SK-N-SH (cell line): ENCODE data around the gene IMPA2. TPM values are rescaled to one million over a fixed set of nuclear protein-coding genes. Genes with fewer than 3 reads are reported as not detected.
"Not testable (repeated sequence)": the region's sequence is repeated elsewhere in the genome, so short reads cannot be mapped to it uniquely, and the experiment has no call there.

Experiments
- CTCF ChIA-PET: fragments of 300-600, 350-600 bp; formaldehyde crosslinking; extraction: SDS; loops from one replicate; lab custom pipeline; 2021; lab: Yijun Ruan, JAX
- POLR2A ChIA-PET: fragments of 350-600 bp; sonication (Branson Sonifier 250); formaldehyde crosslinking; extraction: SDS; loops from one replicate; lab custom pipeline; 2020; ENCODE audit warnings: antibody characterized with exemption, inconsistent platforms; lab: Yijun Ruan, JAX
- DNase-seq: peaks from one replicate; pipeline ENCODE4 v3.0.0; 2012
- H2AFZ ChIP-seq: fragments of 200-600 bp; sonication (generic); 2 replicates; pipeline ENCODE4 v1.8.1; 2016; ENCODE audit warnings: antibody characterized with exemption, mild to moderate bottlenecking, low read depth
- H3F3A ChIP-seq: fragments of 200-600 bp; sonication (generic); replicated peaks from 2 replicates; pipeline ENCODE3; 2016; ENCODE audit warnings: antibody characterized with exemption, mild to moderate bottlenecking; ENCODE audit not compliant: insufficient read depth
- H3K27ac ChIP-seq, 2 experiments: fragments of 200-500 bp in 1 of 2; fragments of 200-600 bp in 1 of 2; sonication (Bioruptor generic) in 1 of 2; sonication (generic), shearing (Covaris generic) in 1 of 2; 2 replicates each; pipeline versions ENCODE4 v1.5.1 to v1.6.1; 2014 to 2016; ENCODE audit warnings: low read depth in 2 of 2, inconsistent platforms in 1 of 2, low read length in 1 of 2, mild to moderate bottlenecking in 1 of 2, mixed read lengths in 1 of 2
- H3K27me3 ChIP-seq: fragments of 200-600 bp; sonication (generic), shearing (Covaris generic); 2 replicates; pipeline ENCODE4 v1.6.1; 2016; ENCODE audit warnings: mixed run types; ENCODE audit not compliant: insufficient read depth
- H3K36me3 ChIP-seq, 2 experiments: fragments of 200-500 bp in 1 of 2; fragments of 200-600 bp in 1 of 2; sonication (Bioruptor generic) in 1 of 2; sonication (generic) in 1 of 2; replicated peaks in 1 of 2; 2 replicates each; pipeline versions ENCODE3 to v1.5.1; 2014 to 2016; ENCODE audit warnings: low read length in 1 of 2, mild to moderate bottlenecking in 1 of 2; ENCODE audit not compliant: insufficient read depth in 2 of 2, control insufficient read depth in 1 of 2
- H3K4me1 ChIP-seq, 2 experiments: fragments of 200-500 bp in 1 of 2; fragments of 200-600 bp in 1 of 2; sonication (Bioruptor generic) in 1 of 2; sonication (generic), shearing (Covaris generic) in 1 of 2; 2 replicates each; pipeline versions ENCODE4 v1.5.1 to v1.6.1; 2014 to 2016; ENCODE audit warnings: low read depth in 1 of 2, low read length in 1 of 2, mixed run types in 1 of 2; ENCODE audit not compliant: insufficient read depth in 2 of 2, control insufficient read depth in 1 of 2
- H3K4me2 ChIP-seq: fragments of 200-600 bp; sonication (generic), shearing (Covaris generic); 2 replicates; pipeline ENCODE4 v1.6.1; 2017; ENCODE audit warnings: mixed run types
- H3K4me3 ChIP-seq, 2 experiments: fragments of 200-500 bp in 1 of 2; fragments of 200-600 bp in 1 of 2; sonication (Bioruptor generic) in 1 of 2; sonication (generic), shearing (Covaris generic) in 1 of 2; 2 replicates each; pipeline versions ENCODE4 v1.5.1 to v1.8.1; 2014 to 2016; ENCODE audit warnings: low read depth in 2 of 2, inconsistent platforms in 1 of 2, low read length in 1 of 2, mild to moderate bottlenecking in 1 of 2, mixed read lengths in 1 of 2, moderate library complexity in 1 of 2
- H3K79me2 ChIP-seq: fragments of 200-600 bp; sonication (generic); 2 replicates; pipeline ENCODE4 v1.8.1; 2017; ENCODE audit warnings: mild to moderate bottlenecking; ENCODE audit not compliant: insufficient read depth
- H3K9ac ChIP-seq: fragments of 200-600 bp; sonication (generic); 2 replicates; pipeline ENCODE4 v1.6.1; 2017; ENCODE audit warnings: mixed run types
- H3K9me2 ChIP-seq: fragments of 200-600 bp; sonication (generic); 2 replicates; pipeline ENCODE4 v1.6.1; 2017; ENCODE audit warnings: mixed run types
- H3K9me3 ChIP-seq: fragments of 200-600 bp; sonication (generic); 2 replicates; pipeline ENCODE4 v1.6.1; 2017; ENCODE audit warnings: mixed run types, mild to moderate bottlenecking, moderate library complexity
- H4K20me1 ChIP-seq: fragments of 200-600 bp; sonication (generic); 2 replicates; pipeline ENCODE4 v1.6.1; 2017; ENCODE audit warnings: mild to moderate bottlenecking, mixed run types; ENCODE audit not compliant: insufficient read depth
- FOSL2 ChIP-seq: IDR thresholded peaks from 2 replicates; pipeline ENCODE4 v1.4.0; 2012; ENCODE audit warnings: low read depth, mild to moderate bottlenecking, moderate library complexity, borderline replicate concordance
- FOXJ3 ChIP-seq: sonication (generic); formaldehyde crosslinking; IDR thresholded peaks from 2 replicates; pipeline ENCODE4 v1.5.1; 2020; ENCODE audit warnings: mild to moderate bottlenecking, missing genetic modification reagents
- FOXM1 ChIP-seq: IDR thresholded peaks from 2 replicates; pipeline ENCODE4 v1.4.0; 2012; ENCODE audit warnings: low read depth, mild to moderate bottlenecking
- GABPA ChIP-seq: IDR thresholded peaks from 2 replicates; pipeline ENCODE4 v1.4.0; 2012; ENCODE audit warnings: low read depth, mild to moderate bottlenecking
- NRF1 ChIP-seq: IDR thresholded peaks from 2 replicates; pipeline ENCODE4 v1.6.1; 2012; ENCODE audit warnings: low read depth, mild to moderate bottlenecking, low read length
- POLR2AphosphoS5 ChIP-seq: IDR thresholded peaks from 2 replicates; pipeline ENCODE4 v1.6.1; 2012; ENCODE audit warnings: low read depth, low read length
- RCOR1 ChIP-seq: fragments of 150-350 bp; IDR thresholded peaks from 2 replicates; pipeline ENCODE4 v1.6.1; 2017; ENCODE audit warnings: antibody characterized with exemption, low read length
- REST ChIP-seq: IDR thresholded peaks from 2 replicates; pipeline ENCODE4 v1.6.1; 2012; ENCODE audit warnings: mild to moderate bottlenecking, low read depth, low read length, moderate library complexity
- SIN3A ChIP-seq: IDR thresholded peaks from 2 replicates; pipeline ENCODE4 v1.6.1; 2012; ENCODE audit warnings: low read depth, mild to moderate bottlenecking, low read length, moderate library complexity, borderline replicate concordance
- WGBS: methylation state at CpG from one replicate; pipeline ENCODE4 v1.1.6; 2017; ENCODE audit warnings: low lambda C conversion rate; 5-methylcytosine and 5-hydroxymethylcytosine counted together
- polyA plus RNA-seq, 3 experiments: library from polyadenylated mRNA; depleted of rRNA; stranded (reverse); fragments of >200 nt; gene quantifications; 2 replicates each; pipeline ENCODE4 v1.2.3, GENCODE V29; 2012
- TF ChIP-seq, protein P1 (sequence below): IDR thresholded peaks from 2 replicates; pipeline ENCODE4 v1.4.0; 2012; ENCODE audit warnings: low read depth, borderline replicate concordance

IMPA2 gene
- polyA plus RNA-seq, 1 of the 3 experiments (the other 2 are of a cell fraction) = 0.18 TPM

GRCh38 chr18:11944252-11944651 is 37.1 kb upstream of the IMPA2 start (continued):
- TF ChIP-seq REST (no peak), FOXJ3 (no peak), RCOR1 (no peak), FOSL2 (no peak), NRF1 (no peak), FOXM1 (no peak), SIN3A (no peak)
- TF ChIP-seq, protein P1, sequence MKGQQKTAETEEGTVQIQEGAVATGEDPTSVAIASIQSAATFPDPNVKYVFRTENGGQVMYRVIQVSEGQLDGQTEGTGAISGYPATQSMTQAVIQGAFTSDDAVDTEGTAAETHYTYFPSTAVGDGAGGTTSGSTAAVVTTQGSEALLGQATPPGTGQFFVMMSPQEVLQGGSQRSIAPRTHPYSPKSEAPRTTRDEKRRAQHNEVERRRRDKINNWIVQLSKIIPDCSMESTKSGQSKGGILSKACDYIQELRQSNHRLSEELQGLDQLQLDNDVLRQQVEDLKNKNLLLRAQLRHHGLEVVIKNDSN = no peak

- no peak overlapping the region for H3K4me3 ChIP-seq
- H3K4me1 ChIP-seq = no peaks in the 10 kb centered on the region
- H3K4me2 ChIP-seq = no peak overlapping the region
- H3K9me2 ChIP-seq = no peaks in the 10 kb centered on the region
- POLR2A ChIA-PET = no interaction called here
- H3K9me3 ChIP-seq = no peaks in the 10 kb centered on the region
- TF ChIP-seq FOXM1 = no peak
- TF ChIP-seq POLR2AphosphoS5 = no peak
- TF ChIP-seq GABPA = no peak
- TF ChIP-seq, all 33 proteins: peak for 0
- H3K79me2 ChIP-seq = no peaks in the 10 kb centered on the region
- no peak for DNase-seq
- no peaks in the 10 kb centered on the region for H3K27me3 ChIP-seq
- H3K9ac ChIP-seq = no peak overlapping the region
- WGBS = 50% methylated on average over 5 of the region's 5 CpGs
- H4K20me1 ChIP-seq = no peaks in the 10 kb centered on the region
- no peak overlapping the region for H2AFZ ChIP-seq
- CTCF ChIA-PET = interaction anchor here (1.0 to 2.1 kb wide), 2 partner anchors 50 to 94 kb away, joined by 3 to 8 read pairs; no protein-coding TSS in a partner anchor
- no peak overlapping the region for H3K27ac ChIP-seq
- H3F3A ChIP-seq = no peaks in the 10 kb centered on the region
- H3K36me3 ChIP-seq = no peaks in the 10 kb centered on the region
Measured at GRCh38 chr18:11944786-11945185, 36.5 kb upstream of the IMPA2 start.

GRCh38 chr18:11945834-11946659 is 35.3 kb upstream of the IMPA2 start:
- H3K36me3 ChIP-seq, H3K4me3 ChIP-seq, H3F3A ChIP-seq, DNase-seq, H2AFZ ChIP-seq, POLR2A ChIA-PET, H3K79me2 ChIP-seq, H3K27me3 ChIP-seq, H3K9ac ChIP-seq, H3K27ac ChIP-seq, H4K20me1 ChIP-seq, H3K4me1 ChIP-seq, H3K9me3 ChIP-seq, H3K4me2 ChIP-seq, H3K9me2 ChIP-seq: not testable (repeated sequence)
- 79% methylated on average over 18 of the region's 22 CpGs for WGBS
- CTCF ChIA-PET = interaction anchor here (1.7 to 6.4 kb wide), 3 partner anchors 8 to 93 kb away, joined by 4 to 41 read pairs (median 8); no protein-coding TSS in a partner anchor
